Left kidney (tissue), 2 donors: ENCODE data around the gene TTBK2. TPM values are rescaled to one million over a fixed set of nuclear protein-coding genes. Genes with fewer than 3 reads are reported as not detected.

Experiments used
- DNase-seq: peaks from one replicate; pipeline ENCODE4 v3.0.0-alpha.2; 2013
- polyA plus RNA-seq: library from polyadenylated mRNA; unstranded; fragments of 120-200 nt; gene quantifications from one replicate; pipeline ENCODE4 v1.2.1, GENCODE V29; 2013; ENCODE audit not compliant: insufficient read length

Gene TTBK2
- polyA plus RNA-seq, 1 donor = 12.8 TPM

GRCh38 chr15:42727750-42728381 is 192.7 kb downstream of the TTBK2 start:
- no peak for DNase-seq

DNA sequence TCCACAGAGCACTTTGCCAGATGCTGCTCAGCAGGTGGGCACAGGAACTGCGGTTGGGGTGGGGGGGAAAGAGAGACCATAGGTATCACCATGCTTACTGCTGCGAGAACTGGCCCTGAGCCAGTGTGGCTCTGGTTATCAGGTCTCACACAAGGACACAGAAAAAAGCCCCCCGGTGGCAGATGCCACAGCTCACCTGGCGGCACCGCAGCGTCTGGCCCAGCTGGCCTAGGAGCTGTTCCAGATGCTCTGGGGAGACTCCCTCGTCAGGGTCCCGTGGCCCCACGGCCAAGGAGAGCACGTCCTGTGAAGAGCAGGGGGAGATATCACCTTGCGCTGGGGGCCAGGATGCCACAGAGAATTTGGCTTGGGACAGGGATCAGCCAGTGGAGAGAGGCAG is 194.5 kb downstream of the TTBK2 start:
- no peak for DNase-seq

- DNase-seq = no peak
Measured at GRCh38 chr15:42725331-42725903, 195.2 kb downstream of the TTBK2 start.

GRCh38 chr15:42724276-42724675 is 196.3 kb downstream of the TTBK2 start:
- no peak for DNase-seq

DNA sequence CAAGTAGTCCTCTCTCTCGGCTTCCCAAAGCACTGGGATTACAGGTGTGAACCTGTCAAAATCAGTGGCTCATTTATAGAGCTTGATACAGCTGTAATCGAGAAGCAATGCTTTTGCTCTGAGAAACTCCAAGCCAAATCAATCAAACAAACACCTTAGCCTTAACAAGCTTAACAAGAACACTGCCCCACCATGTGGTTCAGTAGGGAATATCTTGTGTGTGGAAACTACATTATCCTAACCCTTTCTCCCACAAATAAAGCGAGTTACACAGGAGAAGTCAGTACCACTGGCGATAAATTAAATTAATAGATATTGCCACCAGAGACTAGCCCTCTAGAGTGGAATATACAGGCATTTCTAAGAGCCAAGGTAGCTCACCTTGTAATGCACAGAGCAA is 197.5 kb downstream of the TTBK2 start:
- no peak for DNase-seq

DNA sequence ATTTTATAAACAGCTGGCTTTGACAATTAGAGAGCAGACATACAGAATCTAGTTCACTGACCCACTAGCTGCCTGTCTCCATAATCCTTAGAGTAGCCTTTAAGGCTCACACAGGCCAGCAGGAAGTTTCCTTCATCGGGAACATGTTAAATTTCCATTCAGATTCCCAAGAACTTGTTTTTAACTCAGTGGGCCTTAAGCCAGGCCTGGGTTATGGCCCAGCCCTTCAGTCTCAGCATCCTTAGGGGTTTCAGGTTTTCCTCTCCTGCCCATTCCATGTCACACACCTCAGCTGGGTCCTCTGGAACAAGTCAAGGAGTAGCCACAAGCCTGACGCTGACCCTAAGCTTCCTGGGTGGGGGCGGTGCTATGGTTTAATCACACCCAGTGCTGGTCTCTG is 198.7 kb downstream of the TTBK2 start:
- DNase-seq = no peak

DNA sequence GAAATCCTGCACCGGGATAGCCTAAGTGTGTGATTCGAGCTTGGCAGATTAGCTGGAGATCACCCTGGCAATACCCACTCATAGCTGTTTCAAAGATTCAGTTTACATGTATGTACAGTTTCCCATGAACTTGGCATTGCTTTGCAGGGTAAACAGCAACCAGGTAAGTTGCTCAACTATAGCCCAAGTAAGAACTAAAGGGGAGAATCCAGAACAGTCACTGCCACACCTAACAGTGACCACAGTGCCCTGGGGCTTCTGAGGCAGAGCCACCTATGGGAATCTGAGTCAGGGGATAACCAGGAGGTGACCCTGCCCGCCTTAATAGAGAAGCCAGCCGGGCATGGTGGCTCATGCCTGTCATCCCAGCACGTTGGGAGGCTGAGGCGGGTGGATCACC is 199.6 kb downstream of the TTBK2 start:
- DNase-seq = no peak

GRCh38 chr15:42720071-42720470 is 200.5 kb downstream of the TTBK2 start:
- DNase-seq = no peak

DNA sequence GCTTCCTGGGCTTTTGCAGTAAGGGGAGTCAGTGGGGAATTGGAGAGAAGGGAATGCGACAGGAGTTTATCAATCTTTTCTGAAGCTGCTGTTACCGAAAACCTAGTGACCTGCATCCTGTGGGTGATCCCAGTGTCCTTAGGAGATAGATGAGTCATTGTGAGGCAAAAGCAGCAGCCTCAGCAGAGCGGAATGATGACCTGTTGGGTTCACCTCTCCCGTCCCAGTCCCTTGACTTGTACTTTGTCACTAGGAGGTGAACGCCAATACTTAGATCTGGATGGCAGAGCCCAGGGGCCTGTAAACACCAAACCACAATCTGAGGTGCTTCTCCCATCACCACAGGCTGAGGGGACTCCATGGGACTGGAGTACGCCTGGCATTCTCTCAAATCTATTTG is 201.5 kb downstream of the TTBK2 start:
- no peak for DNase-seq

- DNase-seq = no peak
Measured at GRCh38 chr15:42716626-42717025, 204.0 kb downstream of the TTBK2 start.

DNA sequence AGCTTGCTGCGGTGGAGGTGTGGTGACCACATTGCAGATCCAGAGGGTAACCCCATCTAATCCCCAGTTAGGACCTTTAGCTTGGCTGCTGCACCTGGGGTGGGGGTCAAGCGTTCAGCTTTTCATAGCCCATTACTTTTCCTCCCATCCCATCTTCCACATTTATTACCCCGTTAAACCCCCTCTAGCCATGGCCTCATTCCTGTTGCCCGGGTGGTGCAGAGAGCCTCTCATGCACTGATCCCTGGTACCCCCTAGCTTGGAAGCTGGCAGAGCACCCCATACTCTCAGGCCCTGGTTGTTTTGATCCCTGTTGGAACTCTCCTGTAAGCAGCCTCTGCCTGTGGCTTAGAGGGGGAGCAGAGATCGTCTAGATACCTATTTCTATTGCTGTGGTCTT is 204.5 kb downstream of the TTBK2 start:
- no peak for DNase-seq

GRCh38 chr15:42712584-42712983 is 208.0 kb downstream of the TTBK2 start:
- DNase-seq = no peak

- no peak for DNase-seq
Measured at GRCh38 chr15:42711746-42712145, 208.8 kb downstream of the TTBK2 start.

DNA sequence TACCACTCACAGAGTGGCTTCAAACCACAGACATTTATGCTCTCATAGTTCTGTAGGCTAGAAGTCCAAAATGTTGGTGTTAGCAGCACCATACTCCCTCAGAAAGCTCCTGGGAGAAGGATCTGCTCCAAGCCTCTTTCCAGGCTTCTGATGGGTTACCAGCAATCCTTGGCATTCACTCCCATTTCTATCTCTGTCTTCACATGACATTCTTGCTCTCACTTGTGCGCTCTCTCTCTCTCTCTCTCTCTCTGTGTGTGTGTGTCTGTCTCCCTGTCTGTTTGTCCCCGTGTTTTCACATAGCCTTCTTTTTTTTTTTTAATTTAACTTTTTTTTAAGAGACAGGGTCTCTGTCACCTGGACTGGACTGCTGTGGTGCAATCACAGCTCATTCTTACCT is 209.9 kb downstream of the TTBK2 start:
- DNase-seq = no peak

DNA sequence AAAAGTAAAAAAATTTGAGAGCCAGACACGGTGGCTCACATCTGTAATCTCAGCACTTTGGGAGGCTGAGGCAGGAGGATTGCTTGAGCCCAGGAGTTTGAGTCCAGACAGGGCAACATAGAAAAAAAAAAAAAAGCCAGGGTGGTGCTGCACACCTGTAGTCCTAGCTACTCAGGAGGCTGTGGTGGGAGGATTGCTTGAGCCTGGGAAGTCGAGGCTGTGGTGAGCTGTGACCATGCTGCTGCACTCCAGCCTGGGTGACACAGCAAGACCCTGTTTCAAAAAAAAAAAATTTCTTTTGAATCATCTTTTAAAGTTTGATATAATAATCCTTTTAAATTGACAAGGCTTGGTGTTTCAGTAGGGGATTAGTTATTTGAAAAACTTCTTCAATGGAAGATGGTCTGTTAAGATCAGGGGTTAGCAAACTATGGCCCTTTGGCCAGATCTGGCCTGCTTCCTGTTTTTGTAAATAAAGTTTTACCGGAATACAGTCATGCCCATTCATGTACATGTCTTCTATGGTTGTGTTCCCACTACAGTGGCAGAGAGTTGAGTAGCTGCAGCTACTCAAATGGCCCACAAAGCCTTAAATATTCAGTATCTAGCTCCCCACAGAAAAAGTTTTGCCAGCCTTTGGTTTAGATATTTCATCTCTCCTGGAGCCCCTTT is 212.6 kb downstream of the TTBK2 start:
- DNase-seq = no peak

- no peak for DNase-seq
Measured at GRCh38 chr15:42707068-42707467, 213.5 kb downstream of the TTBK2 start.

- DNase-seq = no peak
Measured at GRCh38 chr15:42705336-42705735, 215.2 kb downstream of the TTBK2 start.

- peak; percentile 61 for DNase-seq
Measured at GRCh38 chr15:42704492-42704926, 216.1 kb downstream of the TTBK2 start.

DNA sequence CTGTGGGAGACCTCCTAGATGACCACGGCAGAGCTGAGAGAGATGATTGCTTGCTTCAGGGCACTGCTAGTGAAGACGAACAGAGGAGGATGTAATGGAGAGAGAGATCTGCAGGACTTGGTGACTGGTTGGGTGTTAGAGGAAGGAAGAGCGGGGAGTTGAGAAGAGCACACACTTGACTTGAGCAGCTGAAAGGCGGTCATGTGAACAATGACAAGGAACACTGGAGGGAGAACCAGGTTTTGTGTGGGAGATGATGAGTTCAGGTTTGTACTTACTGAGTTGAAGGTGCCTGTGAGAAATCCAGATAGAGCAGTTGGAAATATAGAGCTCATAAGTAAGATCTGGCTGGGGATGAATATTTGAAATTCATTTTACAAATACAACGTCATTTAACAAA is 224.0 kb downstream of the TTBK2 start:
- DNase-seq = no peak

DNA sequence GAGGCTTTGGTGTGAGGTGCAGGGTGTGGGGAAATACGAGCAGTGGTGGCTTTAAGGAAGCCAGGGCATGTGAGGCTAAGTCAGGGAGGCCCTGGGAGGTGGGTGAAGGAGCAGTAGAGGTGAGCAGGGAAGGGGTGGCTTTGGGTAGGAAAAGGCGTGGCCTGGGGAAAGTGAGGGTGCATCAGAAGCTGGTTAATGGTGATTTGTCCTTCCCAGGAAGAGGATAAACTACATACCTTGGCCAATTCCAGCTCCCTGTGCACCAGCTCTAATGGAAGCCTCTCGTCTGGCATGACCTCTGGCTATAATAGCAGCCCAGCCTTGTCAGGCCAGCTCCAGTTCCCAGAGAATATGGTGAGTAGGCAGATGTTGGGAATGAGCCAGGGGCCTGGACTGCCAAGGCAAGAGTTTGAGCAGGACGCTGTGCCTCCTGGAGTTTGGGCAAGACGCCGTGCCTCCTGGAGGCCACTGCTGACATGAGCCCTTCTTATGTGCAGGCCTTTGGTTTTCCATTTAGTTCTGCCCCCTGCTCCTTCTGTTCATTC is 225.0 kb downstream of the TTBK2 start:
- DNase-seq = no peak

- DNase-seq = no peak
Measured at GRCh38 chr15:42694398-42694797, 226.2 kb downstream of the TTBK2 start.

GRCh38 chr15:42693942-42694341 is 226.6 kb downstream of the TTBK2 start:
- no peak for DNase-seq

DNA sequence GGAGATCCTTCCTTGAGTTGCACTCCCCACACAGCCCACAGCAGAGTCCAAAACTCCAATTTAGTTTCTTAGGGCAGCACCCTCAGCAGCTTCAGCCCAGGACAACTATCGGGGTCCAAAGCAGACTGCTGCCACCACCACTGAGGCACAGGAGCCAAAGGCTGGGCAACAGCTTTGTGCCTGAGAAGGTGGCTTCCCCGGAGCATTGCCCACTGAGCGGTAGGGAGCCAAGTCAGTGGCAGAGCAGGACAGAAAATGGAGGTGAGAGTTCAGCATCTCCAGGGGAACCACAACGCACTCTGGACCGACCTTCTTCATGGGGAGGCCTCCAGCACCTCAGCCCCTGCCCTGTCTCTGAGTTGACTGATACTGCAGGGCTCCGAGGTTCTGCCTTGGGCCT is 227.1 kb downstream of the TTBK2 start:
- no peak for DNase-seq

- DNase-seq = no peak
Measured at GRCh38 chr15:42692997-42693396, 227.6 kb downstream of the TTBK2 start.
